ENCODE measurements around the gene ADI1. TPM values are rescaled to one million over a fixed set of nuclear protein-coding genes. Genes with fewer than 3 reads are reported as not detected.

ADI1 gene
- total RNA-seq, 1 donor from 2014 or later, result 63.6 TPM

- no peak for DNase-seq (ENCODE audit: low spot score)
Observed at GRCh38 chr2:3481736-3482362, 37.5 kb downstream of the ADI1 start.

DNA sequence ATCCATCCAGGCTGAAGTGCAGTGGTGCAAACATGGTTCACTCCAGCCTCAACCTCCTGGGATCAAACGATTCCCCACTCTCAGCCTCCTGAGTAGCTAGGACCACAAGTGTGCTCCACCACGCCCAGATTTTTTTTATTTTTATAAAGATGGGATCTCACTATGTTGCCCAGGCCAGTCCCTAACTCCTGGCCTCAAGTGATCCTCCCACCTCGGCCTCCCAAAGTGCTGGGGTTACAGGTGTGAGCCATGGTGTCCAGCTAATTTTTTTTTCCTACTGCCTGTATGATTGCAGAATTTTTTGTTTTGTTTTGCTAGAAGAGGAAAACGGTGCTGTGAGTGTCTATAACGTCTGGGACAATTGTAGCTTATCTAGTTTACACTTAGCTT, 38.3 kb downstream of the ADI1 start:
- DNase-seq (ENCODE audit: low spot score), result no peak

GRCh38 chr2:3480352-3481010, 38.9 kb downstream of the ADI1 start:
- DNase-seq (ENCODE audit: low spot score), result no peak

GRCh38 chr2:3479430-3480320, 39.7 kb downstream of the ADI1 start:
- no peak for DNase-seq (ENCODE audit: low spot score)

GRCh38 chr2:3478846-3479385, 40.4 kb downstream of the ADI1 start:
- no peak for DNase-seq (ENCODE audit: low spot score)

DNA sequence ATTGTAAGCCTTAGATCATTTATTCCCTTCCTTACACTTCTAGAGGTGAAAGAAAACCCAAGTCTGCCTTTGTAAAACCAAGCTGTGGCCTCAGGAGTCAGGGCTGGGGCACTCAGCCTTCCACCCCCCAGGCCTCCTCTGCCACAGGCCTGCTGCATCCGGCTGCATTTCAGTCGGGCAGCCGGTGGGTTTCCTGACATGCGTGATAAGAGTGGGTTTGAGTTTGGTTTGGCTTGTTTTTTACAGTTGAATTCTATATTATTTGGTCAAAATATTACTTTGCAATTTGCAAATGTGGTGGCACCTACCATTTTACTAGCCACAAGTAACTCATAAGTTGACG, 42.4 kb downstream of the ADI1 start:
- DNase-seq (ENCODE audit: low spot score), result no peak

DNA sequence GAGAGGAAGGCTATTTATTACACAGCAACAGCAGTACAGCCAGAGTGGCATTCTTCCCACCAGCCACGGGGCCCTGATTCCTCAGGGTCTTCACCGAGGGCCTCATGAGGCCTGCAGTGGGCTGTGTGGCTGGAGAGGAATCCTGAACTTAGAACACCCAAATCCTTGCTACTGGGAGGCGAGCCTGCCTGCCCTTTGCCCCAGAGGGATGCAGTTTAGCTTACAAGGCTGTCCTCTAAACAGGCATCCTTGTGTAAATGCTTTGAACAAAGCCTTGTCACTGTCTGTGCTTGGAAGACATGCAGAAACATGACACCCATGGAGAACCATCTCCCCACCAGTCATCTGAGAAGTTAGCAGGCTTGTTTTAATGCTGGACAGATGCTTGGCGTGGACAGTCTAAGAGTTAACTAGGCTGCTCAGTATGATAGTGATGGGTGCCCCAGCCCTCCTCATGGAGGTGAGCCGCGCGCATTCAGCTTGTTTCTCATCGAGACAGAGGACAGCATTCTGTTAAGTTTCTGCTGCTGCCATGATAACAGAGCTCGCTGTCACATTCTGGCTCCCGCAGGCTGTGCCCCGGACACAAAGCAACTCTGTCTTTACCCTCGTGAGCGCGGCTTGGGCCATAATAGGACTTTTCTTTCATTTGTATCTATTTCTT, 42.9 kb downstream of the ADI1 start:
- DNase-seq (ENCODE audit: low spot score), result no peak

- DNase-seq (ENCODE audit: low spot score), result no peak
Observed at GRCh38 chr2:3475771-3476170, 43.6 kb downstream of the ADI1 start.

DNA sequence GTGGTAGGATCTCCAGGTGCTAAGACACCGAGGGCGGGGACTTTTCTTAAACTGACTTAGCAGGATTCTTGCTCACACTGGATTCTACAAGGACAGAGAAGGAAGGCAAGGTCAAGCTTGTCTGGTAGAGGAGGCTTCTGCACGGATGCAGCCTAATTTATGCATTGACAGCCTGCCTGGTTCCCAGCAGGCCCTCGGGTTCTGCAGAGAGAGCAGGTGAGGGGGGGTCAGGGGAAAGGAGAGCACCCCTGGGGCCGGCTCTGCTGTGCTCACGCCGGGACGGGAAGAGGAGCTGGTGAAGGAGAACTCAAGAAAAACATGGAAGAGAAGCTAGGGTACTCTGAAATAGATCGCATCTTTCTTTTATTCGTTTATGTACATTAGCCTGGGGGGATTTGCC, 46.4 kb downstream of the ADI1 start:
- no peak for DNase-seq (ENCODE audit: low spot score)

DNA sequence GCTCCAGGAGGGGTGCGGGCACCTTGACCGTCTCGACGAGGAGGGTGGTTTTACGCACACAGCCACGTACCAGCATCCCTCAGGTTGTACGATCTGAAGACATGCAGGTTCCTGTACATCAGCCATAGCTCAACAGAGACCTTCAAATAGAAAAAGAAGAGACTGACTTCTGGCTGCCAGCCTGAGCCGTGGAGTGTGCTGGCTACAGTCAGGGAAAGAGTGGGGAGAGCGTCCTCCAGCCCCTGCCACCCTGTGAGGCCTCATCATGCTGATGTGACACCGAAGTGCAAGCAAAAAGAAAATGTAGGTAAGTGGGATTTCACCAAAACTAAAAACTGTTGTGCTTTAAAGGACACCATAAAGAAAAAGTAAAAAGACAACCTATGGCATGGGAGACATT, 47.0 kb downstream of the ADI1 start:
- DNase-seq (ENCODE audit: low spot score), result no peak

DNA sequence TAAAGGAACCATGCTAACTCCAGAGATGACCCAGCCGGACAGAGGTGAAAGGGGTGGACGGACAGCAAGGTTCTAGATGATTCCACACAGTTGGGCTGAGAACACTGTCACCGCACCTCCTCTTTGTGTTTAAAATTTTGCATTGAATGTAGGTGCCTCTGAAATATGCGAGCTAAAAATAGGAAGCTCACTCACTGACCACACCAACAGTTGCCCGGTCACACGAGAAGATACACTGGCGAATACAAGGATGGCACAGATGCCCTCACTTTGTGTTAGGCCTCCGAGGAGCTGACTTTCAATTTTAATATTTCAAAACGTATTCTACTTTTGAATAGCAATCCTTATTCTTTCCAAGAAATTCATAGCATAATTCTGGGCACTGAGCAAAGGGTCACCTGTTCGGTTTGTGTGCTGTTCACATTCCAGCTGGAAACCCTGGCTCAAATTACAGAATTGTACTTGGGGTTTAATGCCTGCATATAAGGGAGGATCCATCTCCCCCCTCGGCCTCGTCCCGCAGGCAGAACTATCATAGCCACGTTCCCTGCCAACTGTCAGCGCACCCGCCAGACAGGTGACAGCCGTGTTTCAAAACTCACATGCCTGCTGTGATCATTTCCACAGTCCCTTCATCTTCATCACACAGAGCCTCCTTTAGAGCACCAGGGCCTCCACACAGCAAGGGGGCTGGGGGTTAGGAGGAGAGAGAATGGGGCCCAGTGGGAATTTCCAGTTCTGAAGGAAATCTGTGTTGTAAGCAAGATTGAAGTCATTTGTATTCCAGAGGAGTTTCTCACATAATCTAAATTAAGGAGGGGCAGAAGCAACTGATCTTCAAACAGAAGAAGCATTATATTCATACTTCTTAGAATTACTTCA, 48.2 kb downstream of the ADI1 start:
- no peak for DNase-seq (ENCODE audit: low spot score)

DNA sequence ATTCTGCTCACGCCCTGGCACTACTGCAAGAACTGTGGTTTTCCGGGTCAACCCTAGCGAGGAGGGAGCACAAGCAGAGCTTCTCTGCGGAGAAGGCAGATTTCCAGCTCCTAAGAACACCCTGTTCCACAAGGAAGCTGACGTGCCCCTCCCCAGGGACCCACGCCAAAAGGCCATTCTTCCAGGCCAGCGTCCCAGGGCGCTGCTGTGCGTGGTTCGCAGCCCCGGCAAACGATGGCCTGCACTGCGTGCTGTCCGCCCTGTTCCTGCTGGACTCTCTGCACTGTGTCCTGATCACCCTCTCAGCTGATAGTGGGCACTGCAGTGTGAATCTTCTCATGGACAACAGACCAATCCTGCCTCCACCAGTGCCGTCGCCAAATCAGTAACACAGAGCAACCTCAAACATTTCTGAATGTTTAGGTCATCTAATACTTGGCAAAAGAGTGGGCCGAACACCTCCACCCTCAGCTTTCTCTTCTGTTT, 49.1 kb downstream of the ADI1 start:
- DNase-seq (ENCODE audit: low spot score), result no peak

DNA sequence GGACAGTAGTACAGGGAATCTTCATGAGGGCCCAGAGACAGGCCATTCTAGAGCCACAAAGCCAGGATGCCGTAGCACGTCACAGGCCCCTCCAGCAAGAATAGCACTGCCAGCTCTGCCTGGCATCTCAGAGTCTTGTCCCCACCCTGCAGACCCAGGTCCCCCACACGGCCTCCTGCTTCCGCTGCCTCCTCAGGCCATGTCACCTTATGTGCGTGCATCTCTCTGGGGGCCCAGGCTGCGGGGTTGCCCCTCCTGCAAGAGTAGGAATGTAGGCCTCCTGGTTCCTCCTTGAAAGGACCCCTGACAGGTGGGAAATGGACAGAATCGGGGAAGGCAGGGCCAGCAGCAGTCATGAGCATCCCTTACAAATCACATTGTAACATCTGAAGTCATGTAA, 49.8 kb downstream of the ADI1 start:
- no peak for DNase-seq (ENCODE audit: low spot score)

- DNase-seq (ENCODE audit: low spot score), result no peak
Observed at GRCh38 chr2:3468296-3468988, 50.9 kb downstream of the ADI1 start.

GRCh38 chr2:3467654-3468053, 51.7 kb downstream of the ADI1 start:
- DNase-seq (ENCODE audit: low spot score), result no peak

DNA sequence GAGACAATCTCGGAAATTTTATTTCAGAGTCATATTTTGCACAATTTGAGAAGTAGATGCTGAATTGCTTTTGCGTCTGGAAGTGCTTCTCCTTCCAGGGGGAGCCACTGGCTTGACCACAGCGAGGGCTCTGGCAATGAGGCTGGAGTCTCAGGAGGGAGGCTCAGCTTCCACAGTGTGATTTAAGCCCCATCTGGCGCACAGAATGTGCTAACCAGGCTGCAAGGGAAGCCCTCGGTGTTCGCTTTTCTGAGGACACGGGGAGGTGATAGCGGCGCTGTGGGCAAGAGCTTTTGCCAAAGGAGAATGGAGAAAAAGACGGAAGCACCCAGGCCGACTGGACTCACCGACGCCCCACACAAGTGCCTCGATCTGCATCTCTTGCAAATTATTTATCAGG, 52.4 kb downstream of the ADI1 start:
- no peak for DNase-seq (ENCODE audit: low spot score)

- no peak for DNase-seq (ENCODE audit: low spot score)
Observed at GRCh38 chr2:3466482-3466863, 52.9 kb downstream of the ADI1 start.

DNA sequence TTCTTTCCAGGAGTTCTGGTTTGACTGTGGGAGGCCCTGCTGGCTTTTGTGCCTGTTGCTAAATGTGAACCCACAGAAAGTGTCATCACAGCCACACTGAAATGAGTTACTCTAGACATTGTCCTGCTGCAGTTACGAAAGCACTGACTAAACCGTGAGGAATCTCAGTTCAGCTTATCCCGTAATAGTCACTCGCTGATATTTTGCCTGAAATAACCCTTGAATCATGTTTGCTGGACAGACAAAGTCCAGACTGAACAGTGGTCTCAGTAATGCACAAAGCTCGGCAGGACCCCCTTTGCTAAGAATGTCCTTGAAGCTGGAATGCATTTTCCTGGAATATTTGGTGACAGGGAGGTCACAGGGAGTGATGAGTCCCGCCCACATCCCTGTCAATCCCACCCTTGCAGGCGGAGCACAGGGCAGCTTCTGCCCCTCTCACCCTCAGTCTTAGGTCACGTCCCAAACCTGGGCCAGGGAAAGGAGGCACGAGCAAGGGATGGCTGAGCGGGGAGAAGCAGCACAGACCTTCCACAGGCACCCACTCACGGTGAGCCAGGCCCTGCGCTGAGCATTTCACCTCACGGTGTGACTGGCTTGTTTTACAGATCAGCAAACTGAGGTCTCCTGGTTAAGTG, 53.4 kb downstream of the ADI1 start:
- DNase-seq (ENCODE audit: low spot score), result no peak

GRCh38 chr2:3465328-3465727, 54.0 kb downstream of the ADI1 start:
- DNase-seq (ENCODE audit: low spot score), result no peak

Data from mesenteric fat pad (tissue), 1 donor.